ENCODE data around the gene RNASEH2A.

RNASEH2A gene

GRCh38 chr19:12806242-12807081 is at the start of gene RNASEH2A:
RNASEH2A (plus strand) TSS chr19:12806584; CDS start chr19:12806674, 90 bp downstream.
- H3K36me3 ChIP-seq (ENCODE audit: control insufficient read depth in 1 of 2, insufficient read depth in 2 of 2, low read length in 2 of 2): peaks cover 0 to 7% of the 10 kb centered on the region in 2 donors
- H3K4me3 ChIP-seq (ENCODE audit: low read depth in 1 of 2, low read length in 2 of 2): peak within 1 kb of the TSS; percentile 72 to 91
- H3K27me3 ChIP-seq (ENCODE audit: control insufficient read depth in 1 of 2, insufficient read depth in 2 of 2, low read length in 2 of 2): no peaks in the 10 kb centered on the region
- H3K9ac ChIP-seq (ENCODE audit: low read depth in 1 of 2, low read length in 2 of 2): peak within 1 kb of the TSS; percentile 61 to 82
- peaks cover 17 to 19% of the 10 kb centered on the region in 2 donors for H3K4me1 ChIP-seq (ENCODE audit: control insufficient read depth in 1 of 2, insufficient read depth in 2 of 2, low read length in 2 of 2)
- H3K27ac ChIP-seq (ENCODE audit: low read depth, low read length): no peak within 1 kb of the TSS
- H3K9me3 ChIP-seq (ENCODE audit: control insufficient read depth in 1 of 2, low read length in 2 of 2): no peaks in the 10 kb centered on the region

GRCh38 chr19:12757544-12758274 is 48.7 kb upstream of the RNASEH2A start:
- Histone ChIP-seq H3K27me3 (ENCODE audit: control insufficient read depth in 1 of 2, insufficient read depth in 2 of 2, low read length in 2 of 2) (no peaks in the 10 kb centered on the region), H3K36me3 (ENCODE audit: control insufficient read depth in 1 of 2, insufficient read depth in 2 of 2, low read length in 2 of 2) (peaks cover 0 to 5% of the 10 kb centered on the region in 2 donors), H3K9me3 (ENCODE audit: control insufficient read depth in 1 of 2, low read length in 2 of 2) (no peaks in the 10 kb centered on the region), H3K4me3 (ENCODE audit: low read depth in 1 of 2, low read length in 2 of 2) (peak overlapping the region; percentile 47 to 48), H3K27ac (ENCODE audit: low read depth, low read length) (no peak overlapping the region), H3K4me1 (ENCODE audit: control insufficient read depth in 1 of 2, insufficient read depth in 2 of 2, low read length in 2 of 2) (peaks cover 0 to 7% of the 10 kb centered on the region in 2 donors), H3K9ac (ENCODE audit: low read depth in 1 of 2, low read length in 2 of 2) (peak overlapping the region in 1 of 2 donors; percentile 43)

- H3K4me3 ChIP-seq (ENCODE audit: low read depth in 1 of 2, low read length in 2 of 2): no peak overlapping the region
- H3K27me3 ChIP-seq (ENCODE audit: control insufficient read depth in 1 of 2, insufficient read depth in 2 of 2, low read length in 2 of 2): no peaks in the 10 kb centered on the region
- no peaks in the 10 kb centered on the region for H3K9me3 ChIP-seq (ENCODE audit: control insufficient read depth in 1 of 2, low read length in 2 of 2)
- no peak overlapping the region for H3K27ac ChIP-seq (ENCODE audit: low read depth, low read length)
- no peak overlapping the region for H3K9ac ChIP-seq (ENCODE audit: low read depth in 1 of 2, low read length in 2 of 2)
- peaks cover 0 to 7% of the 10 kb centered on the region in 2 donors for H3K4me1 ChIP-seq (ENCODE audit: control insufficient read depth in 1 of 2, insufficient read depth in 2 of 2, low read length in 2 of 2)
- peaks cover 0 to 16% of the 10 kb centered on the region in 2 donors for H3K36me3 ChIP-seq (ENCODE audit: control insufficient read depth in 1 of 2, insufficient read depth in 2 of 2, low read length in 2 of 2)
Measured at GRCh38 chr19:12759686-12760085, 46.7 kb upstream of the RNASEH2A start.

GRCh38 chr19:12763100-12763499 is 43.3 kb upstream of the RNASEH2A start:
- H3K9me3 ChIP-seq (ENCODE audit: control insufficient read depth in 1 of 2, low read length in 2 of 2): no peaks in the 10 kb centered on the region
- peaks cover 0 to 4% of the 10 kb centered on the region in 2 donors for H3K4me1 ChIP-seq (ENCODE audit: control insufficient read depth in 1 of 2, insufficient read depth in 2 of 2, low read length in 2 of 2)
- no peak overlapping the region for H3K27ac ChIP-seq (ENCODE audit: low read depth, low read length)
- no peak overlapping the region for H3K9ac ChIP-seq (ENCODE audit: low read depth in 1 of 2, low read length in 2 of 2)
- no peak overlapping the region for H3K4me3 ChIP-seq (ENCODE audit: low read depth in 1 of 2, low read length in 2 of 2)
- peaks cover 0 to 38% of the 10 kb centered on the region in 2 donors for H3K36me3 ChIP-seq (ENCODE audit: control insufficient read depth in 1 of 2, insufficient read depth in 2 of 2, low read length in 2 of 2)
- H3K27me3 ChIP-seq (ENCODE audit: control insufficient read depth in 1 of 2, insufficient read depth in 2 of 2, low read length in 2 of 2): no peaks in the 10 kb centered on the region

GRCh38 chr19:12764698-12765097 is 41.7 kb upstream of the RNASEH2A start:
- H3K4me3 ChIP-seq (ENCODE audit: low read depth in 1 of 2, low read length in 2 of 2): no peak overlapping the region
- no peak overlapping the region for H3K27ac ChIP-seq (ENCODE audit: low read depth, low read length)
- H3K9me3 ChIP-seq (ENCODE audit: control insufficient read depth in 1 of 2, low read length in 2 of 2): no peaks in the 10 kb centered on the region
- peaks cover 0 to 4% of the 10 kb centered on the region in 2 donors for H3K4me1 ChIP-seq (ENCODE audit: control insufficient read depth in 1 of 2, insufficient read depth in 2 of 2, low read length in 2 of 2)
- no peak overlapping the region for H3K9ac ChIP-seq (ENCODE audit: low read depth in 1 of 2, low read length in 2 of 2)
- H3K27me3 ChIP-seq (ENCODE audit: control insufficient read depth in 1 of 2, insufficient read depth in 2 of 2, low read length in 2 of 2): no peaks in the 10 kb centered on the region
- peaks cover 0 to 39% of the 10 kb centered on the region in 2 donors for H3K36me3 ChIP-seq (ENCODE audit: control insufficient read depth in 1 of 2, insufficient read depth in 2 of 2, low read length in 2 of 2)

GRCh38 chr19:12766051-12766521 is 40.3 kb upstream of the RNASEH2A start:
- Histone ChIP-seq H3K9me3 (ENCODE audit: control insufficient read depth in 1 of 2, low read length in 2 of 2) (no peaks in the 10 kb centered on the region), H3K36me3 (ENCODE audit: control insufficient read depth in 1 of 2, insufficient read depth in 2 of 2, low read length in 2 of 2) (peaks cover 4 to 43% of the 10 kb centered on the region in 2 donors), H3K27ac (ENCODE audit: low read depth, low read length) (peak overlapping the region; percentile 42), H3K4me3 (ENCODE audit: low read depth in 1 of 2, low read length in 2 of 2) (peak overlapping the region; percentile 59 to 61), H3K27me3 (ENCODE audit: control insufficient read depth in 1 of 2, insufficient read depth in 2 of 2, low read length in 2 of 2) (no peaks in the 10 kb centered on the region), H3K4me1 (ENCODE audit: control insufficient read depth in 1 of 2, insufficient read depth in 2 of 2, low read length in 2 of 2) (peaks cover 4 to 9% of the 10 kb centered on the region in 2 donors), H3K9ac (ENCODE audit: low read depth in 1 of 2, low read length in 2 of 2) (peak overlapping the region in 1 of 2 donors; percentile 23)

- Histone ChIP-seq H3K27ac (ENCODE audit: low read depth, low read length) (no peak overlapping the region), H3K36me3 (ENCODE audit: control insufficient read depth in 1 of 2, insufficient read depth in 2 of 2, low read length in 2 of 2) (peaks cover 4 to 41% of the 10 kb centered on the region in 2 donors), H3K9me3 (ENCODE audit: control insufficient read depth in 1 of 2, low read length in 2 of 2) (no peaks in the 10 kb centered on the region), H3K4me1 (ENCODE audit: control insufficient read depth in 1 of 2, insufficient read depth in 2 of 2, low read length in 2 of 2) (peaks cover 4 to 9% of the 10 kb centered on the region in 2 donors), H3K4me3 (ENCODE audit: low read depth in 1 of 2, low read length in 2 of 2) (no peak overlapping the region), H3K9ac (ENCODE audit: low read depth in 1 of 2, low read length in 2 of 2) (no peak overlapping the region), H3K27me3 (ENCODE audit: control insufficient read depth in 1 of 2, insufficient read depth in 2 of 2, low read length in 2 of 2) (no peaks in the 10 kb centered on the region)
Measured at GRCh38 chr19:12767150-12767549, 39.2 kb upstream of the RNASEH2A start.

- H3K27me3 ChIP-seq (ENCODE audit: control insufficient read depth in 1 of 2, insufficient read depth in 2 of 2, low read length in 2 of 2): no peaks in the 10 kb centered on the region
- no peak overlapping the region for H3K9ac ChIP-seq (ENCODE audit: low read depth in 1 of 2, low read length in 2 of 2)
- H3K4me1 ChIP-seq (ENCODE audit: control insufficient read depth in 1 of 2, insufficient read depth in 2 of 2, low read length in 2 of 2): peaks cover 4 to 9% of the 10 kb centered on the region in 2 donors
- no peak overlapping the region for H3K27ac ChIP-seq (ENCODE audit: low read depth, low read length)
- H3K36me3 ChIP-seq (ENCODE audit: control insufficient read depth in 1 of 2, insufficient read depth in 2 of 2, low read length in 2 of 2): peaks cover 4 to 41% of the 10 kb centered on the region in 2 donors
- H3K9me3 ChIP-seq (ENCODE audit: control insufficient read depth in 1 of 2, low read length in 2 of 2): no peaks in the 10 kb centered on the region
- H3K4me3 ChIP-seq (ENCODE audit: low read depth in 1 of 2, low read length in 2 of 2): no peak overlapping the region
Measured at GRCh38 chr19:12767666-12768065, 38.7 kb upstream of the RNASEH2A start.

GRCh38 chr19:12769689-12770088 is 36.7 kb upstream of the RNASEH2A start:
- Histone ChIP-seq H3K27ac (ENCODE audit: low read depth, low read length) (no peak overlapping the region), H3K9me3 (ENCODE audit: control insufficient read depth in 1 of 2, low read length in 2 of 2) (no peaks in the 10 kb centered on the region), H3K27me3 (ENCODE audit: control insufficient read depth in 1 of 2, insufficient read depth in 2 of 2, low read length in 2 of 2) (no peaks in the 10 kb centered on the region), H3K4me1 (ENCODE audit: control insufficient read depth in 1 of 2, insufficient read depth in 2 of 2, low read length in 2 of 2) (peaks cover 7 to 15% of the 10 kb centered on the region in 2 donors), H3K36me3 (ENCODE audit: control insufficient read depth in 1 of 2, insufficient read depth in 2 of 2, low read length in 2 of 2) (peaks cover 4 to 33% of the 10 kb centered on the region in 2 donors), H3K9ac (ENCODE audit: low read depth in 1 of 2, low read length in 2 of 2) (no peak overlapping the region), H3K4me3 (ENCODE audit: low read depth in 1 of 2, low read length in 2 of 2) (no peak overlapping the region)

- H3K4me3 ChIP-seq (ENCODE audit: low read depth in 1 of 2, low read length in 2 of 2): no peak overlapping the region
- H3K4me1 ChIP-seq (ENCODE audit: control insufficient read depth in 1 of 2, insufficient read depth in 2 of 2, low read length in 2 of 2): peaks cover 11 to 12% of the 10 kb centered on the region in 2 donors
- H3K9me3 ChIP-seq (ENCODE audit: control insufficient read depth in 1 of 2, low read length in 2 of 2): no peaks in the 10 kb centered on the region
- H3K9ac ChIP-seq (ENCODE audit: low read depth in 1 of 2, low read length in 2 of 2): no peak overlapping the region
- no peak overlapping the region for H3K27ac ChIP-seq (ENCODE audit: low read depth, low read length)
- H3K36me3 ChIP-seq (ENCODE audit: control insufficient read depth in 1 of 2, insufficient read depth in 2 of 2, low read length in 2 of 2): peaks cover 4 to 22% of the 10 kb centered on the region in 2 donors
- H3K27me3 ChIP-seq (ENCODE audit: control insufficient read depth in 1 of 2, insufficient read depth in 2 of 2, low read length in 2 of 2): no peaks in the 10 kb centered on the region
Measured at GRCh38 chr19:12770922-12771321, 35.5 kb upstream of the RNASEH2A start.

All from duodenal mucosa (tissue), 2 donors.